NCI-H82 treated with DMSO at 0.1 percent for 48 hours (cell line): ENCODE data around the gene PCYT2.
"Not testable (repeated sequence)": the region's sequence is repeated elsewhere in the genome, so short reads cannot be mapped to it uniquely, and the experiment has no call there.

Experiments used
- DNase-seq: peaks from one replicate; lab custom pipeline; 2025; ENCODE audit not compliant: unreplicated experiment; lab: John Stamatoyannopoulos, UW

The PCYT2 gene

GRCh38 chr17:81927653-81928543, 16.7 kb upstream of the PCYT2 start, which contains the start of gene MAFG:
Gene MAFG (minus strand): TSS chr17:81927735. CDS start chr17:81923185, 4,550 bp downstream.
- peak; percentile 85 for DNase-seq

GRCh38 chr17:81927152-81927652, 16.0 kb upstream of the PCYT2 start:
- no peak for DNase-seq

- no peak for DNase-seq
Measured at GRCh38 chr17:81926451-81927151, 15.4 kb upstream of the PCYT2 start.

GRCh38 chr17:81925860-81926450, 14.8 kb upstream of the PCYT2 start:
- DNase-seq: no peak

GRCh38 chr17:81924557-81925532, 13.6 kb upstream of the PCYT2 start:
- no peak for DNase-seq

- no peak for DNase-seq
Measured at GRCh38 chr17:81923302-81924260, 12.4 kb upstream of the PCYT2 start.

GRCh38 chr17:81922566-81923301, 11.5 kb upstream of the PCYT2 start:
- no peak for DNase-seq

- DNase-seq: no peak
Measured at GRCh38 chr17:81921996-81922565, 10.9 kb upstream of the PCYT2 start.

- no peak for DNase-seq
Measured at GRCh38 chr17:81921537-81921862, 10.3 kb upstream of the PCYT2 start.

- no peak for DNase-seq
Measured at GRCh38 chr17:81920612-81921536, 9.7 kb upstream of the PCYT2 start.

GRCh38 chr17:81918832-81919545, 7.8 kb upstream of the PCYT2 start:
- no peak for DNase-seq

- DNase-seq: not testable (repeated sequence)
Measured at GRCh38 chr17:81918333-81918669, 7.1 kb upstream of the PCYT2 start.

- DNase-seq: peak; percentile 34
Measured at GRCh38 chr17:81917565-81918332, 6.5 kb upstream of the PCYT2 start, which contains the start of gene SIRT7. Gene SIRT7 (minus strand): TSS chr17:81918176. CDS start chr17:81918131, 45 bp downstream.

GRCh38 chr17:81916234-81917001, 5.2 kb upstream of the PCYT2 start:
- no peak for DNase-seq

GRCh38 chr17:81915331-81915730, 4.1 kb upstream of the PCYT2 start:
- no peak for DNase-seq
